HepG2 (cell line): Measurements from ENCODE around the gene G6PC3. TPM values are rescaled to one million over a fixed set of nuclear protein-coding genes. Genes with fewer than 3 reads are reported as not detected.

Experiments used
- BORCS8-MEF2B ChIP-seq: sonication (generic); formaldehyde crosslinking; IDR thresholded peaks from 2 replicates; pipeline ENCODE4 v1.8.0; 2022; ENCODE audit warnings: mild to moderate bottlenecking, missing genetic modification reagents
- DZIP1 ChIP-seq: sonication (generic); formaldehyde crosslinking; IDR thresholded peaks from 2 replicates; pipeline ENCODE4 v1.5.0; 2020; ENCODE audit warnings: mild to moderate bottlenecking, missing genetic modification reagents
- FOXC1 ChIP-seq: sonication (generic); formaldehyde crosslinking; IDR thresholded peaks from 2 replicates; pipeline ENCODE4 v1.8.0; 2022; ENCODE audit warnings: mild to moderate bottlenecking, missing genetic modification reagents, borderline replicate concordance
- KDM5A ChIP-seq: fragments of 200-600 bp; sonication (generic); IDR thresholded peaks from 2 replicates; pipeline ENCODE4 v1.7.0; 2018; ENCODE audit warnings: antibody characterized with exemption, mild to moderate bottlenecking, low read length, borderline replicate concordance
- MTERF4 ChIP-seq: sonication (generic); formaldehyde crosslinking; IDR thresholded peaks from 2 replicates; pipeline ENCODE4 v1.8.0; 2023; ENCODE audit warnings: mild to moderate bottlenecking, missing genetic modification reagents
- RARA ChIP-seq: IDR thresholded peaks from 2 replicates; pipeline ENCODE4 v1.6.1; 2016; ENCODE audit warnings: missing genetic modification reagents, missing compliant biosample characterization
- RXRB ChIP-seq: IDR thresholded peaks from 2 replicates; pipeline ENCODE4 v1.6.1; 2016; ENCODE audit warnings: borderline replicate concordance, missing genetic modification reagents, missing compliant biosample characterization
- SAP130 ChIP-seq: IDR thresholded peaks from 2 replicates; pipeline ENCODE4 v1.6.1; 2016; ENCODE audit warnings: low read depth
- ZBTB26 ChIP-seq: IDR thresholded peaks from 2 replicates; pipeline ENCODE4 v1.6.1; 2016; ENCODE audit warnings: missing compliant biosample characterization, missing genetic modification reagents, borderline replicate concordance
- ZNF513 ChIP-seq: sonication (generic); formaldehyde crosslinking; conservative IDR thresholded peaks from 2 replicates; pipeline ENCODE4 v1.5.0; 2020; ENCODE audit warnings: missing genetic modification reagents
- ZNF530 ChIP-seq: sonication (generic); formaldehyde crosslinking; IDR thresholded peaks from 2 replicates; pipeline ENCODE4 v1.5.0; 2020; ENCODE audit warnings: low read depth, mild to moderate bottlenecking, missing genetic modification reagents
- ZNF546 ChIP-seq: sonication (generic); formaldehyde crosslinking; conservative IDR thresholded peaks from 2 replicates; pipeline ENCODE4 v1.8.1; 2023; ENCODE audit warnings: mild to moderate bottlenecking, missing genetic modification reagents
- ZNF576 ChIP-seq: sonication (generic); formaldehyde crosslinking; IDR thresholded peaks from 2 replicates; pipeline ENCODE4 v1.4.0; 2020; ENCODE audit warnings: mild to moderate bottlenecking, missing genetic modification reagents
- ZNF883 ChIP-seq: sonication (generic); formaldehyde crosslinking; IDR thresholded peaks from 2 replicates; pipeline ENCODE4 v1.5.1; 2020; ENCODE audit warnings: mild to moderate bottlenecking, missing genetic modification reagents; ENCODE audit errors: not compliant biosample characterization
- ZXDC ChIP-seq: sonication (generic); formaldehyde crosslinking; IDR thresholded peaks from 2 replicates; pipeline ENCODE4 v1.5.0; 2020; ENCODE audit warnings: mild to moderate bottlenecking, missing genetic modification reagents
- polyA plus RNA-seq, 8 experiments: library from polyadenylated mRNA; depleted of rRNA in 3 of 8; stranded (reverse) in 7 of 8; unstranded in 1 of 8; fragments of >200 nt; fragmentation: Illumina TruSeq in 4 of 8; extraction: Trizol in 4 of 8; gene quantifications; 2 replicates each; pipeline versions ENCODE4 v1.2.1 to v1.2.3, GENCODE V29; 2011 to 2016; ENCODE audit warnings: low read depth in 4 of 8, missing spikeins in 1 of 8, mixed read lengths in 1 of 8; ENCODE audit not compliant: insufficient read depth in 1 of 8
- total RNA-seq, 5 experiments: library from RNA; depleted of rRNA; stranded (reverse); fragments of >200 nt; fragmentation: Illumina TruSeq; extraction: Trizol; gene quantifications; 2 replicates each; pipeline ENCODE4 v1.2.3, GENCODE V29; 2016; ENCODE audit warnings: low read depth in 1 of 5

Gene G6PC3
- total and polyA plus RNA-seq, 2 of the 13 experiments (the other 11 are each of a cell fraction or from before 2014, with no cell fraction given): 38.5 to 75.8 TPM

- TF ChIP-seq KDM5A (no peak), RXRB (CRISPR knock-in tag) (peak; percentile 36; the same call in 1 of the 2 replicates), BORCS8-MEF2B (CRISPR knock-in tag) (peak; percentile 14; the same call in 1 of the 2 replicates), ZXDC (CRISPR knock-in tag) (0 out of 2 replicates have a peak, but pooled peaks have one; percentile 19), ZNF513 (CRISPR knock-in tag) (no peak), ZNF883 (peak; percentile 32), ZNF530 (CRISPR knock-in tag) (no peak), ZBTB26 (no peak), RARA (CRISPR knock-in tag) (peak; percentile 49; the same call in 1 of the 2 replicates), ZNF546 (no peak), ZNF576 (CRISPR knock-in tag) (no peak), SAP130 (CRISPR knock-in tag) (peak; percentile 24), DZIP1 (CRISPR knock-in tag) (no peak), MTERF4 (no peak), FOXC1 (no peak)
These were observed 42.0 kb downstream of the G6PC3 start (continued) for GRCh38 chr17:44112284-44113280.
